Stimulated activated CD4-positive, alpha-beta T cell treated with anti-CD3 and anti-CD28 coated beads, Interleukin-2, amount 100 ng/mL, for 24 hours (primary cell): Measurements from ENCODE around the gene DOC2B.
"Not testable (repeated sequence)": the region's sequence is repeated elsewhere in the genome, so short reads cannot be mapped to it uniquely, and the experiment has no call there.

Experiments
- DNase-seq, 2 donors: peaks; one replicate each; pipeline ENCODE4 v3.0.0-alpha.2; 2020

The DOC2B gene

GRCh38 chr17:181245-182049 is at the start of gene DOC2B:
Gene DOC2B, minus strand, starts transcription at chr17:181650. Its CDS starts 171 bp downstream, at chr17:181479.
- peak; percentile 25 to 44 for DNase-seq

GRCh38 chr17:230395-230770 is 48.9 kb upstream of the DOC2B start:
- DNase-seq = no peak

DNA sequence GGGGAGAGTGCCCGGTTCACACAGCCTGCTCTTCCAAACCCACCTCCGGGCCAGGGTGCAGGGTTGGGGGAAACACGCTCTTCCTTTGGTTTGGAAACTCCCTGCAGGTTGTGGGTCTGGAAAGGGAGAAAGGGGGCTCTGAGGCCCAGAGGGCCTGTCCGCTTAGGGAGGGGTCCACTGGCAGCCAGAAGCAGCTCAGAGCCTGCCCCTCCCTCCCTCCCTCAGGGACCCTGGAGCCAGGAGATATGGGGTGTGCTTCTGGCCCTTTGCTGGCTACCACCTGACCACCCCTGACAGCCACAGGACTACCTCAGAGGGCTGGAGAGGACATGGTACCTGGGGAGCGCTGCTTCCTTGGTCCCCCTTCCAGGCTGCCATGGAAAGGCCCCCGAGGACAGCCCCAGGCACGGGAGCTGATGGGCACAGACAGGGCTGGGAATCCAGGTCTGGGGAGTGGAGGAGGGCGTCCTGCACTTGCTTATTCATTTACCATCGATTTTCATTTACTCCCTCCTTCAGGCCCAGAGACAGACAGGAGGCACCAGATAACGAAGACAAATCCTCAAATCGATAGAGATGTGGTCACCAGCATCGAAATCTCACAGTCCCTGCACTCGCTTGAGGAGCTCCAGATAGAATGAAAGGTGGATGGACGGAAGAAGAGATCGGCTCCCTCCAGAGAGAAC is 48.4 kb upstream of the DOC2B start:
- DNase-seq = no peak

- no peak for DNase-seq
Observed at GRCh38 chr17:228951-229708, 47.7 kb upstream of the DOC2B start.

- DNase-seq = no peak
Observed at GRCh38 chr17:227946-228615, 46.6 kb upstream of the DOC2B start.

DNA sequence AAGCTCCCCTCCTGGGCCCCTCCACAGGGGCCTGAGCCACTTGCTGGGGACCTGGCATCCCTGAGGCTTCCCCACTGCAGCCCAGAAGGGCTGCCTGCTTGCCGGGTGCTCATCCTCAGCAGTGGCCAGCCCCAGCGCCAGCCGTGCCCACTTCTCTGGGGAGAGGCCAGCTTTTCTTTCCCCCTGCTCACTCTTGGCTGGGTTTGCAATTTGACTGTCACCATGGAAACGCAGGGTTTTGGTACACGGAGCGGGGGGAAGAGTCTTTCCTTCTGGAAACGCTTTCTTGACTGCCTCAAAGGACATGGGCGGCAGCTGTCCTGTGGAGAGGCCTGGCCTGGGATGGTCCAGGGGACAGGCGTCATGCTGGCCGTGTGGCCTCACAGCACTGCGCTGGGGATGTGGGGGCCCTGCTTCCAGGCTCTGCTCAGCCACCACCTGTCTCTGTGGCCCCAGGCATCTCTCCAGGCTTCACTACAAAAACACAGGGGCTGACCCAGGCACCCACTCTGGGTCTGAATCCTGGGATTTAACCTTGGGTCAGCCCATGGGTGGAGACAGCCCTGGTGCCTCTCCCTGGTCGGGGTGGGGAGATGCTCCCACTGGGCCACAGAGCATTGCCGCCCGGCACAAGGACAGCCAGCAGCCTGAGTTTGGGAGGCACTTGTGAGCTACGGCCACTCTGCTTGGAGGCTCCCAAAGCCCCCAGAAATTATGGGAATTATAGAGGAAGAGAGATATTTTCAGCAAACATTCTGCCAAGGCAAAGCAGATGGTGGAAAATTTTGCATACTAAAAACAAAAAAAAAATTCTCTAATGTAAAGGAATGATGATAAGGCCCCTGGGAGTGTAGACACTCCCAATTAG is 45.9 kb upstream of the DOC2B start:
- DNase-seq = no peak

DNA sequence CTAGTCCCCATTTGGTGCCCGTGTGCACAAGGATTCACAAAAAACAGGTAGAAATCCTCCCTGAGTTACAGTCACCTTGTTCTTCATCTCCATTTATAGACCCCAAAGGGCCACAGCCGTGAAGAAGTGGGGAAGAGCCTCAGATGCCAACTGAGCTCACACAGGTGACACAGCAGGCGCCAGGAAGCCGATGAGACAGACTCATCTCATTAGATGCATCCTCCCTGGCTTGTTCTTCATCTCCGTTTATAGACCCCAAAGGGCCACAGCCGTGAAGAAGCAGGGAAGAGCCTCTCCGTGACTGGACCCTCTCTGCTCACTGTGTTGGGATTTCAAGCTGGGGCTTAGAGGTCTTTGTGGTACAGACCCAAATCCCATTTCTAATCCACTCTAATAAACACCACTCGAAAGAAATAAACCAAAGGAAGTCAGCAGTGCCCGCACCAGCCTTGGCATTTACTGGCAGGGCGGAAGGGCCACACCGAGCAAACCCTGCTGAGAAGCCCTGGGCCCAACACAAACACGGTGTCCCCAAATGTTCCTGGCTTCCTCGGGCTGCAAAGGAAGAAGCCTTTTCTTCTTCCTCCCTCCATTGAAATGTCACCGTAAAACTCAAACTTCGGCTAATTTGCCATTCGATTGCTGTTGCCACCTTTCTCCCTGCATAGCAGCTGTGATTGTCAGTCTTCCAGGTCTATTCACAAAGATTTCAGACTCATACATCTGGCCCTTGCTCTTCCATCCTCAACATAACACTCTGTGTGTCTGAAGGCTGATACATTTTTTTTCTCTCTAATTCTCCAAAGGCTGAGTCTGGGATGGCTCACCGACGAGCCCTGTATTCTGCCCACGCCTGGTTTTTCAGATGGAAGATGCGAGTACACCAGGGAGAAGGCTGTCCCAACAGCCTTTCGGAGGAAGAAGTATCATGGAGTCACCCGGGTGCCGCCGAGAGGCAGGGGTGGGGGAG is 44.9 kb upstream of the DOC2B start:
- DNase-seq = no peak

DNA sequence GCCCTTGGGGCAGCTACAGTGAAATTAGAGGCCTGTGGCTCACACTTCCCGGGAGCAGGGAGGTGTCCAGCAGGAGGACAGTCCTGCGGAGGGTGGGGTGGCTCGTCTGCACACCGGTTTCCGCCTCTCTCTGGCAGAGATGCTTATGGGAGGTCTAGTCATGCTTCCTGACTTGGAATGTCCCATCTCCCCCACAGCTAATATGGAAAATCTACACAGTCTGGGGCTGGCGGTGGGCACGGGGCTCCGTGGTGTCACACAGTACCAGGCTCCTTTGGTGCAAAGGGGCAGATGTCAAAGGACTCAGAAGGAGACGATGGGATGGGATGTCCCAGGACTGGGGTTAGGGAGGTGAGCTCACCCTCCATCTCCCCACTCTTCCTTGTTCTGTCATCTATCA is 44.1 kb upstream of the DOC2B start:
- DNase-seq = no peak

GRCh38 chr17:224576-224975 is 43.1 kb upstream of the DOC2B start:
- DNase-seq = not testable (repeated sequence)

- no peak for DNase-seq
Observed at GRCh38 chr17:223723-224471, 42.4 kb upstream of the DOC2B start.

GRCh38 chr17:222172-222571 is 40.7 kb upstream of the DOC2B start:
- DNase-seq = no peak

DNA sequence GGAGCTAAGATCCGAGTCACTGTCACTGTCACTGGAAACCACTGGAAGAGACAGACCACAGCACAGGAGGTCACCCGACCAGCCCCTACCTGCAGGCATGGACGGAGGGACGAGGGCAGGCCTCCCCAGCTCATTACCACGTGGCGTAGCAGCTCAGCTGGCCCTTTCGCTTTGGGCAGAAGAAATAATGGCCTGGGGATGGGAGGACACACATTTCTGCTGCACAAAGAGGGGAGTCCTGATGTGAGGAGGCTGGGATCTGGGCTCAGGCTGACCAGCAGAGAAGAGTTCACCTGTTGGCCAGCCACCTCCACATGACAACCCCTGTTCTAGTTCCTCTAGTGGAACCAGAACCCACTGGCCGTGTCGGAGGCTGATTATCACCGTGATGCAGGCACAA is 38.2 kb upstream of the DOC2B start:
- no peak for DNase-seq

- DNase-seq = no peak
Observed at GRCh38 chr17:218432-219110, 37.1 kb upstream of the DOC2B start.

DNA sequence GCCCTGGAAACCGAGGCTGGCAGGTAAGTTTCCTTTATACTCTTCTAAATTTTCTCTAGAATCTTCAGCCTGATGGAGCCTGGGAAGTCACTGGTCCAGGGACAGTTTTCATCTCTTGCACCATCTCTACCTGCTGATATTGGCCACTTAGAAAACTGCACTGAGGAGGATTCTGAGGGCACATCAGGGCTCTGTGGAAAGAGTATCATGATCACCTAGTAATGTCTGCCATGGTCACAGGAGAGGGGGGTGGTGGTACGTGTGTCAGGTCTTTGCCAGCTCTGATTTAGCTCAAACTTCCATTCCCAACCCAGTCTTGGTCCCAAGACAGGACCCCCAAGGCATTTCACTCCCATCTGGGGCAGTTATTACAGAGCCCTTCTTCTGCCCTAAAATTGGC is 35.2 kb upstream of the DOC2B start:
- DNase-seq = no peak

DNA sequence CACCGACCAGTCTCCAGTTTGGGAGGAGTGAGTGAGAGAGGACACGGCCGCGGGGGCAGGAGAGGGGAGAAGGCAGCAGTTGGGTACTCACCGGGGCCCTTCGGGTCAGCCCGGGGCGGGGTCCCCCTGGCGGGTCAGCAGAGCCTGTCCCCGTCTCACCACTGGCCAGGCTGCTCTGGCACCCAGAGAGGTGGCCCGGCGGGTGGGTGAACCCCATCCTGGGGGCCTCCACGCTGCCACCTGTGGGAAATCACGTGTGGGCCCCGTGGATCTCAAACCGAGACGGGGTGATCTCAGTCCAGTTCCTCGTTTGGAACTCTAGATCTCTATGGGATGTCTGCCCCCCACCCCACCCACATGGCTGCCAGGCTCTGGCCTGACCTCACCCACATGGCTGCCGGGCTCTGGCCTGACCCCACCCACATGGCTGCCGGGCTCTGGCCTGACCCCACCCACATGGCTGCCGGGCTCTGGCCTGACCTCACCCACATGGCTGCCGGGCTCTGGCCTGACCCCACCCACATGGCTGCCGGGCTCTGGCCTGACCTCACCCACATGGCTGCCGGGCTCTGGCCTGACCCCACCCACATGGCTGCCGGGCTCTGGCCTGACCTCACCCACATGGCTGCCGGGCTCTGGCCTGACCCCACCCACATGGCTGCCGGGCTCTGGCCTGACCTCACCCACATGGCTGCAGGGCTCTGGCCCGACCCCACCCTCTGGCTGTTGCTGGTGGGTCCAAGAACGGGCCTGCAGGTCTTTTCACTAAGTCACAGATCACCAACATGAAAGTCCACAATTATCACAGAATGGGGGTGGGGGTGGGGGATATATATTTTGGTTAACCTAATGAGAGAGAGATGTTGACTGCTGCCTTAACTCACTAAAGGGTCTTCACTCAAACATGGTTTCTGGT is 34.4 kb upstream of the DOC2B start:
- DNase-seq = not testable (repeated sequence)

DNA sequence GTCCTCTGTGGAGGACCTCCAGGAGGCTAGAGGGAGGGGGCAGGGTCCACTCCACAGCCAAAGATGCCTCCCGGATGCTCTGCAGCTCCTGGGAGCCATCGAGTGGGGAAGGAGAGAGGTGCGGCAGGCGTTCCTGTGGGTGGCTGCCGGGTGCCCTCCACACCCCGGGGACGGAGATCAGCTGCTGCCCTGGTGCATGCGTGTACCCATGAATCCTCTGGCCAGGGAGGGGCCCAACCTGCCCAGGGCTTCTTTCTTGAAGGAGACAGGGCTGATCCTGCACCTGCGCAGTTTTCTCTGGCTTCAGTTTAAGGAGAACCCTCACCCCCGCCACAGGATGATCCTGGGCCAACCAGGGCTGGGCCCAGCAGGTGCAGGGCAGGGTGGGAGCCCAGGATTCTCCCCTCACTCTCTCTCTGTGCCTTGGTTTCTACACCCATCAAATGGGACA is 33.5 kb upstream of the DOC2B start:
- no peak for DNase-seq

- no peak for DNase-seq
Observed at GRCh38 chr17:213286-214105, 32.0 kb upstream of the DOC2B start.
